Activated CD4-positive, alpha-beta T cell treated with anti-CD3 and anti-CD28 coated beads for 36 hours (primary cell): ENCODE results near the gene SLC15A1. TPM values are rescaled to one million over a fixed set of nuclear protein-coding genes. Genes with fewer than 3 reads are reported as not detected.
A peak's percentile ranks its signal among the peaks of the same experiment; 100 is the strongest.

ENCODE experiments used
- ATAC-seq: fragments of 200-7000 bp; cut with Tn5 transposase; one replicate; pipeline ENCODE4 v1.10.0; 2021; ENCODE audit warnings: mild to moderate bottlenecking, moderate library complexity
- CTCF ChIA-PET: fragments of 350-600 bp; sonication (Branson Sonifier 250); formaldehyde crosslinking; loops from one replicate; lab custom pipeline; 2021; ENCODE audit warnings: antibody characterized with exemption; lab: Charles Lee
- POLR2A ChIA-PET: fragments of 350-600 bp; sonication (Branson Sonifier 250); formaldehyde crosslinking; loops from one replicate; lab custom pipeline; 2021; ENCODE audit warnings: antibody characterized with exemption, inconsistent platforms; lab: Charles Lee
- DNase-seq: peaks from one replicate; pipeline ENCODE4 v3.0.0-alpha.2; 2020
- H3K27ac Mint-ChIP-seq: one replicate; pipeline ENCODE4 v1.8.0; 2021; ENCODE audit warnings: mixed read lengths
- H3K27me3 Mint-ChIP-seq: one replicate; pipeline ENCODE4 v1.8.0; 2021; ENCODE audit warnings: mixed read lengths
- H3K36me3 Mint-ChIP-seq: one replicate; pipeline ENCODE4 v1.8.0; 2021; ENCODE audit warnings: low read depth, mixed read lengths
- H3K4me1 Mint-ChIP-seq: one replicate; pipeline ENCODE4 v1.8.0; 2021; ENCODE audit warnings: mixed read lengths
- H3K4me3 Mint-ChIP-seq: one replicate; pipeline ENCODE4 v1.8.0; 2021; ENCODE audit warnings: mild to moderate bottlenecking, moderate library complexity, mixed read lengths
- H3K9me3 Mint-ChIP-seq: one replicate; pipeline ENCODE4 v1.8.0; 2021; ENCODE audit warnings: low read depth, mixed read lengths
- intact Hi-C, 2 experiments: fragments of 100-400 bp; cut with DNase I in 1 of 2; cut with micrococcal nuclease in 1 of 2; formaldehyde crosslinking; loops; one replicate each; pipeline versions ENCODE4 v1.14.2 to v1.15.1; 2022 to 2024; cut with DNase I, micrococcal nuclease
- total RNA-seq, 2 experiments: library from RNA; stranded (reverse); gene quantifications; one replicate each; pipeline ENCODE4 v1.2.3, GENCODE V29; 2021

SLC15A1 gene
- total RNA-seq, 2 experiments from 2014 or later, result not detected

- H3K36me3 Mint-ChIP-seq, result no peaks in the 10 kb centered on the region
- H3K27ac Mint-ChIP-seq, result peak overlapping the region; percentile 65
- ATAC-seq, result peak; percentile 100
- peaks cover 2% of the 10 kb centered on the region for H3K4me1 Mint-ChIP-seq
- DNase-seq, result peak; percentile 86
- CTCF ChIA-PET, result interaction anchor here (0.6 to 7.7 kb wide), 56 partner anchors 11 to 758 kb away, joined by 3 to 103 read pairs (median 4); partner anchors contain the start of gene UBAC2
- POLR2A ChIA-PET, result no interaction called here
- no peaks in the 10 kb centered on the region for H3K9me3 Mint-ChIP-seq
- intact Hi-C loops, result loop anchor here (1.0 to 2.0 kb wide), 2 partner anchors 77 to 208 kb away; partner anchors contain the start of gene STK24 (in 1 of the 2)
- H3K4me3 Mint-ChIP-seq, result no peak overlapping the region
- H3K27me3 Mint-ChIP-seq, result peaks cover 2% of the 10 kb centered on the region
These were observed 98.9 kb downstream of the SLC15A1 start for GRCh38 chr13:98653463-98653985.

GRCh38 chr13:98652721-98653462, 99.6 kb downstream of the SLC15A1 start:
- H3K4me3 Mint-ChIP-seq, result no peak overlapping the region
- POLR2A ChIA-PET, result no interaction called here
- H3K27ac Mint-ChIP-seq, result peak overlapping the region; percentile 65

GRCh38 chr13:98652276-98652675, 100.2 kb downstream of the SLC15A1 start:
- no peaks in the 10 kb centered on the region for H3K9me3 Mint-ChIP-seq
- H3K36me3 Mint-ChIP-seq, result no peaks in the 10 kb centered on the region
- ATAC-seq (no peak), DNase-seq (no peak)
- intact Hi-C loops, result loop anchor here in 1 of 2 experiments (2.0 kb wide), 1 partner anchor 75 kb away; the partner anchor contains the start of gene STK24
- H3K4me1 Mint-ChIP-seq, result peaks cover 2% of the 10 kb centered on the region
- H3K27ac Mint-ChIP-seq, result no peak overlapping the region
- peaks cover 2% of the 10 kb centered on the region for H3K27me3 Mint-ChIP-seq
- POLR2A ChIA-PET, result interaction anchor here (0.7 kb wide), 1 partner anchor 33 kb away, joined by 3 read pairs; no protein-coding TSS in a partner anchor
- CTCF ChIA-PET, result interaction anchor here (0.6 to 7.7 kb wide), 30 partner anchors 13 to 578 kb away, joined by 3 to 103 read pairs (median 5); no protein-coding TSS in a partner anchor
- H3K4me3 Mint-ChIP-seq, result no peak overlapping the region

More at GRCh38 chr13:98652721-98653462, 99.6 kb downstream of the SLC15A1 start:
- intact Hi-C loops, result loop anchor here (1.0 to 2.0 kb wide), 2 partner anchors 76 to 208 kb away; partner anchors contain the start of gene STK24 (in 1 of the 2)
- H3K9me3 Mint-ChIP-seq, result no peaks in the 10 kb centered on the region
- H3K36me3 Mint-ChIP-seq, result no peaks in the 10 kb centered on the region
- H3K27me3 Mint-ChIP-seq, result peaks cover 2% of the 10 kb centered on the region
- H3K4me1 Mint-ChIP-seq, result peaks cover 2% of the 10 kb centered on the region
- CTCF ChIA-PET, result interaction anchor here (0.6 to 7.7 kb wide), 59 partner anchors 10 to 757 kb away, joined by 3 to 103 read pairs (median 4); partner anchors contain the start of gene UBAC2
- DNase-seq (no peak), ATAC-seq (peak; percentile 18)

- H3K36me3 Mint-ChIP-seq, result no peaks in the 10 kb centered on the region
- ATAC-seq, result no peak
- no peak overlapping the region for H3K27ac Mint-ChIP-seq
- ChIA-PET POLR2A (interaction anchor here (0.7 kb wide), 1 partner anchor 34 kb away, joined by 3 read pairs; no protein-coding TSS in a partner anchor), CTCF (interaction anchor here (0.6 to 7.7 kb wide), 9 partner anchors 21 to 579 kb away, joined by 3 to 103 read pairs (median 10); no protein-coding TSS in a partner anchor)
- H3K27me3 Mint-ChIP-seq, result peaks cover 2% of the 10 kb centered on the region
- H3K4me3 Mint-ChIP-seq, result no peak overlapping the region
- H3K4me1 Mint-ChIP-seq, result peaks cover 2% of the 10 kb centered on the region
- no peaks in the 10 kb centered on the region for H3K9me3 Mint-ChIP-seq
- intact Hi-C loops, result loop anchor here in 1 of 2 experiments (2.0 kb wide), 1 partner anchor 75 kb away; the partner anchor contains the start of gene STK24
- DNase-seq, result no peak
These were observed 100.7 kb downstream of the SLC15A1 start for GRCh38 chr13:98651744-98652143.

GRCh38 chr13:98650396-98651107, 101.9 kb downstream of the SLC15A1 start:
- POLR2A ChIA-PET, result no interaction called here

GRCh38 chr13:98649861-98650260, 102.6 kb downstream of the SLC15A1 start:
- Mint-ChIP-seq H3K27me3 (peaks cover 5% of the 10 kb centered on the region), H3K9me3 (no peaks in the 10 kb centered on the region), H3K36me3 (no peaks in the 10 kb centered on the region), H3K4me3 (no peak overlapping the region), H3K27ac (no peak overlapping the region), H3K4me1 (peaks cover 2% of the 10 kb centered on the region)
- intact Hi-C loops, result no loop called here
- ATAC-seq (no peak), DNase-seq (no peak)
- ChIA-PET POLR2A (no interaction called here), CTCF (interaction anchor here (7.7 kb wide), 1 partner anchor 204 kb away, joined by 103 read pairs; no protein-coding TSS in a partner anchor)

More at GRCh38 chr13:98650396-98651107, 101.9 kb downstream of the SLC15A1 start:
- peaks cover 2% of the 10 kb centered on the region for H3K4me1 Mint-ChIP-seq
- H3K4me3 Mint-ChIP-seq, result no peak overlapping the region
- DNase-seq (no peak), ATAC-seq (no peak)
- H3K9me3 Mint-ChIP-seq, result no peaks in the 10 kb centered on the region
- CTCF ChIA-PET, result interaction anchor here (0.5 to 7.7 kb wide), 2 partner anchors 101 to 205 kb away, joined by 3 to 103 read pairs; no protein-coding TSS in a partner anchor
- H3K27me3 Mint-ChIP-seq, result peaks cover 5% of the 10 kb centered on the region
- intact Hi-C loops, result no loop called here
- no peak overlapping the region for H3K27ac Mint-ChIP-seq
- H3K36me3 Mint-ChIP-seq, result no peaks in the 10 kb centered on the region

GRCh38 chr13:98648686-98649085, 103.8 kb downstream of the SLC15A1 start:
- Mint-ChIP-seq H3K27ac (no peak overlapping the region), H3K4me3 (no peak overlapping the region), H3K36me3 (no peaks in the 10 kb centered on the region), H3K9me3 (no peaks in the 10 kb centered on the region), H3K27me3 (peaks cover 4% of the 10 kb centered on the region), H3K4me1 (peaks cover 2% of the 10 kb centered on the region)
- intact Hi-C loops, result no loop called here
- DNase-seq (no peak), ATAC-seq (no peak)
- CTCF ChIA-PET, result interaction anchor here (0.7 kb wide), 1 partner anchor 25 kb away, joined by 3 read pairs; no protein-coding TSS in a partner anchor
- POLR2A ChIA-PET, result interaction anchor here (0.6 kb wide), 1 partner anchor 23 kb away, joined by 3 read pairs; no protein-coding TSS in a partner anchor

GRCh38 chr13:98648141-98648540, 104.3 kb downstream of the SLC15A1 start:
- ATAC-seq, result no peak
- Mint-ChIP-seq H3K36me3 (no peaks in the 10 kb centered on the region), H3K27ac (no peak overlapping the region), H3K4me3 (no peak overlapping the region), H3K4me1 (no peaks in the 10 kb centered on the region), H3K9me3 (no peaks in the 10 kb centered on the region), H3K27me3 (peaks cover 4% of the 10 kb centered on the region)
- DNase-seq, result no peak
- POLR2A ChIA-PET, result no interaction called here
- CTCF ChIA-PET, result interaction anchor here (0.6 kb wide), 1 partner anchor 133 kb away, joined by 3 read pairs; no protein-coding TSS in a partner anchor
- intact Hi-C loops, result no loop called here

GRCh38 chr13:98647121-98647520, 105.4 kb downstream of the SLC15A1 start:
- ChIA-PET POLR2A (no interaction called here), CTCF (no interaction called here)
- no peaks in the 10 kb centered on the region for H3K4me1 Mint-ChIP-seq
- H3K27ac Mint-ChIP-seq, result no peak overlapping the region
- peaks cover 4% of the 10 kb centered on the region for H3K27me3 Mint-ChIP-seq
- H3K36me3 Mint-ChIP-seq, result no peaks in the 10 kb centered on the region
- ATAC-seq, result no peak
- DNase-seq, result no peak
- H3K9me3 Mint-ChIP-seq, result no peaks in the 10 kb centered on the region
- intact Hi-C loops, result no loop called here
- no peak overlapping the region for H3K4me3 Mint-ChIP-seq

- no peaks in the 10 kb centered on the region for H3K4me1 Mint-ChIP-seq
- CTCF ChIA-PET, result interaction anchor here (1.2 kb wide), 1 partner anchor 10 kb away, joined by 5 read pairs; no protein-coding TSS in a partner anchor
- ATAC-seq (no peak), DNase-seq (no peak)
- intact Hi-C loops, result no loop called here
- H3K27me3 Mint-ChIP-seq, result peaks cover 7% of the 10 kb centered on the region
- H3K9me3 Mint-ChIP-seq, result no peaks in the 10 kb centered on the region
- no peak overlapping the region for H3K4me3 Mint-ChIP-seq
- no peaks in the 10 kb centered on the region for H3K36me3 Mint-ChIP-seq
- POLR2A ChIA-PET, result no interaction called here
- no peak overlapping the region for H3K27ac Mint-ChIP-seq
These were observed 109.0 kb downstream of the SLC15A1 start for GRCh38 chr13:98643479-98643878.
